GM18505 (cell line): Measurements from ENCODE around the gene SESN1.

Experiments
- ATAC-seq: cut with Tn5 transposase; IDR thresholded peaks from one replicate; pipeline ENCODE4 v1.9.1; 2021; ENCODE audit not compliant: unreplicated experiment
- POLR2A ChIP-seq: IDR thresholded peaks from 4 replicates; pipeline ENCODE4 v1.6.1; 2011; ENCODE audit warnings: borderline replicate concordance; ENCODE audit not compliant: insufficient read depth, insufficient read length; ENCODE audit errors: extremely low read depth

Gene SESN1

DNA sequence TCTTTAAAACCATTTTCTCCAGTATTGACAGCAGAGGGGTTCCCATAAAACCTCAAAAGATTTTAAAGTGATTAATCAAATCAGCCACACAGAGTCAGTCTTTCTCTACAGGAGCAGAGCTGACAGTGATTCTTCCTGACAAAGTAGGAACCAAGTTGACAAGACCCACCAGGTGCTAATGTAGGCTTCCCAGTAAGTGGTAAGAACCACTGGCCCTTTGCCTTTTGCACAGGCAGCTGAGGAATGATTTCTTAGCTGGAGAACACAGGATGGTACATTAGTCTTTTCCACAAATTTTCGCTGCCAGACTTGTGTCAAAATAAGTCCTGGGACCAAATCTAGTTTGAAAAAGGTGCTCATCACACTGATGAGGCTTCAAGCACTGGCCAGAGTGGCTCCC is 150.6 kb downstream of the SESN1 start:
- no peak for ATAC-seq
- no peak for TF ChIP-seq POLR2A

DNA sequence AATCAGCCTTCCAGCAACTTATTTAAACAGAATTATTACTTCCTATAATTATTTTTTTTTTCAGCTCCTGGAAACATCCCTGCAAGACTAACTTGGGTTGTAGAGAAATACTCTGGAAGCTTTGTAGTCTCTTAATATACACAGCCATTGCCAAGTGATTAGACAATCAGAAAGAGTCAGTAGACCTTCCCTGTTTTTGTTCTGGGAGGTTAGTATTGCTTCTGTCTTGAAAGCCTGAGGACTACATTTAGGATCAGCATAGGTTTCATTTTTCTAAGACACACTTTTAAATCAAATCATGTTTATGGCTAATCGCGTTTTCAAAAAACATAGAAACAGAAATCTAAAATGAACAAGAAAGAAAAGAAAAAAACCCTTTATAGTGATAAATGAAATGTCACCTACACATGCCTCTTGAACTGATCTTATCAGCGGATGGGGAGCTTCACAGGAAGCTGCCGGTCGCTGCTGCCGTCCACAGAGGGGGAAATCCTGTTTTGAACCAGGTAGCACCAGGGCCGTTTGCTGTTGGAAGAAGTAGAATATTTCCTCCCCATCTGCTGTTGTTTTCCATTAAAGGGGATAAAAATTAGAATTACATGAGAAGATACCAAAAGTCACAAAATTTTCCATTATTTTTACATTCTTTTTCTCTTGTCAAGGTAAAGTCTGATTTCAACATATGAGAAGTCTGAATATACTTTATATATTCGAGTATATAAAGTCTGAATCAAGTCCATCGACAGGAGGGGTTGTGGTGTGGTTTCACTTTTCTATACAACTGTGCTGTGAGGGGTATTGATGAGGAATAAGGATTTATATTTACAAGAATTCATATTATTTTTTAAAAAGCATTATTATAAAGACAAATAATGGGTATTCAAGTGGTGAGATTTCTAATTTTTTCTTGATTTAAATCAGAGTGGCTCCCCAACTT is 151.8 kb downstream of the SESN1 start:
- no peak for ATAC-seq
- no peak for TF ChIP-seq POLR2A

DNA sequence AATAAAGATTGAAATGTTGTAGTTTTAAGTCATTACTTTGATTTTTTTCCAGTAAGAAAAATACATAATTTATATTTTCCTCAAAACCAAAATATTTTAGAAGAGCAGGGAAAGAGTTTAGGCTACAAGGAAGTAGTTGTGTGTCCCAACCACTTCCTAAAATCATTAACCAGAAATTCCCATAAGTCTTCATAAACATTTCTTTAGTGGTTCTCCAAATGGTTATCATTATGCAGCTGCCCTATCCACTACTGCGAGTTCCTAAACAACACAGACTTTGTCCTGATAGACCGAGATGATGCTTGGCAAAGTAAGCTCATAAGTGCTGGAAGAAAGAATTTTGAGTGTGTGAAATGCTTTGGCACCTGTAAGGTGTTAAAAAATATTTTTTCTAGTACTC is 152.8 kb downstream of the SESN1 start:
- no peak for ATAC-seq
- no peak for TF ChIP-seq POLR2A

DNA sequence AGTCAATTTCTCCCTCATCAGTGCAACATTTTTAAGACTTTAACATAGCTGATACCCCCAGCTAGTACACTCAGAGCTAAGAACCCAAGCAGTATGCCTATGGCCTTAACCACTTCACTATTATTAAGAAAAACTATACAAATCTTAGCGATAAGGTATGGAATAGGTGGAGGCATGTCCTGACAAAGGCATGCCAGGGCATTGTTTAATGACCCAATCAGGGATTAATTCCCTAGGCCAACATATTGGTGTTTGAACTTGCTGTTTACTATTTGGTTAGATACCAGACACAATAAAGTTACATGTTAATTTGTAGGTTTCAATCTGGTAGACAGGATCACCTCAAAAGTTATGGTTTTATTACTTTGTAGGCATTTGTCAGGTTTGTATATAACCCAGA is 153.4 kb downstream of the SESN1 start:
- ATAC-seq, result no peak
- no peak for TF ChIP-seq POLR2A

DNA sequence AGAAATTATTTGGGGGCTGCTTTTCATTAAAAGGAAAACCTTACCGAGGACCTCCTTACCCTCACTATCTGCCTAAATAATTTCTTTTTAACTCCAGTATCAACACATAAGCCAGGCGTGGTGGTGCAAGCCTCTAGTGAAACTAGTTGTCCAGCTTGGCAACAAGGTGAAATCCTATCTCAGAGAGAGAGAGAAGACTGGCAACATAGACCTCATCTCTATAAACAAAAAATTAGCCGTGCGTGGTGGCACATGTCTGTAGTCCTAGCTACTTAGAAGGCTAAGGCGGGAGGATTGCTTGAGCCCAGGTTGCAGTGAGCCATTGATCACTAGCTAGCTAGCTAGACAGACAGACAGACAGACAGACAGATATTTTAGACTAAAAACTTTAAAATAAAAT is 153.9 kb downstream of the SESN1 start:
- no peak for TF ChIP-seq POLR2A
- ATAC-seq, result no peak

DNA sequence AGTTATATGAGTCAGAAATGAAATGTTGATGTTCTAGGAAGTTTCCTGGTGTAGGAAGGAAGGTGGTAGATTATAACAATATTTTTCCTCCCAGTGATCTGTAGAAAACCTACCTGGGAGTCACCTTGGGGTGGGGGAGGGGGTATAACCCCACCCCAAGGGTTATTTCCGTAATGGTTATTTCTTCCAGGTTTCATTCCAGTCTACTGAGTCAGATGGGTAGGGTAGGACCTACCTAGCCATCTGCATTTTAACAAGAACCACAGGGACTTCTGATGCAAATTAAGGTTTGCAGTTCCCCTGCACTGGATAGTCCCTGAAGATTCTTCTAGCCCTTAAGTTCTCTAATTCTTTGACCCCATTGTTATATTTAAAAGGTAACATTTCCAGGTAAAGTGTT is 157.5 kb downstream of the SESN1 start:
- no peak for ATAC-seq
- TF ChIP-seq POLR2A, result no peak
